ENCODE data around the gene GPHA2.
A peak's percentile ranks its signal among the peaks of the same experiment; 100 is the strongest.

GPHA2 gene

GRCh38 chr11:64910451-64911093 lies 25.1 kb downstream of the GPHA2 start:
- no peak for DNase-seq (ENCODE audit: low spot score)

GRCh38 chr11:64909653-64910343 lies 25.9 kb downstream of the GPHA2 start:
- DNase-seq (ENCODE audit: low spot score): no peak

GRCh38 chr11:64908766-64909165 lies 26.9 kb downstream of the GPHA2 start:
- DNase-seq (ENCODE audit: low spot score): no peak

GRCh38 chr11:64906314-64906635 lies 29.4 kb downstream of the GPHA2 start:
- no peak for DNase-seq (ENCODE audit: low spot score)

GRCh38 chr11:64905516-64906313 lies 30.0 kb downstream of the GPHA2 start:
- no peak for DNase-seq (ENCODE audit: low spot score)

GRCh38 chr11:64903291-64903833 lies 32.3 kb downstream of the GPHA2 start:
- DNase-seq (ENCODE audit: low spot score): no peak

GRCh38 chr11:64902102-64902900 lies 33.4 kb downstream of the GPHA2 start:
- DNase-seq (ENCODE audit: low spot score): no peak

GRCh38 chr11:64900774-64901173 lies 34.9 kb downstream of the GPHA2 start:
- DNase-seq (ENCODE audit: low spot score): no peak

GRCh38 chr11:64900263-64900678 lies 35.4 kb downstream of the GPHA2 start:
- DNase-seq (ENCODE audit: low spot score): peak; percentile 91

- no peak for DNase-seq (ENCODE audit: low spot score)
Observed at GRCh38 chr11:64898541-64898940, 37.2 kb downstream of the GPHA2 start.

- DNase-seq (ENCODE audit: low spot score): no peak
Observed at GRCh38 chr11:64898076-64898445, 37.6 kb downstream of the GPHA2 start.

- DNase-seq (ENCODE audit: low spot score): no peak
Observed at GRCh38 chr11:64897381-64898075, 38.2 kb downstream of the GPHA2 start.

- DNase-seq (ENCODE audit: low spot score): no peak
Observed at GRCh38 chr11:64896448-64897022, 39.2 kb downstream of the GPHA2 start.

- DNase-seq (ENCODE audit: low spot score): no peak
Observed at GRCh38 chr11:64894812-64895452, 40.8 kb downstream of the GPHA2 start.

GRCh38 chr11:64894070-64894811 lies 41.5 kb downstream of the GPHA2 start:
- DNase-seq (ENCODE audit: low spot score): peak; percentile 71

- peak; percentile 75 for DNase-seq (ENCODE audit: low spot score)
Observed at GRCh38 chr11:64893194-64894069, 42.3 kb downstream of the GPHA2 start.

- no peak for DNase-seq (ENCODE audit: low spot score)
Observed at GRCh38 chr11:64892838-64893193, 42.9 kb downstream of the GPHA2 start.

GRCh38 chr11:64892411-64892831 lies 43.3 kb downstream of the GPHA2 start:
- DNase-seq (ENCODE audit: low spot score): no peak

GRCh38 chr11:64891880-64892279 lies 43.8 kb downstream of the GPHA2 start:
- DNase-seq (ENCODE audit: low spot score): no peak

Measured in SW480 (cell line).